MCF 10A (cell line): ENCODE measurements around the gene MPRIP. TPM values are rescaled to one million over a fixed set of nuclear protein-coding genes. Genes with fewer than 3 reads are reported as not detected.

Experiments
- BruUV-seq: library from RNA; stranded (reverse); fragments of 400-500 nt; replicated peaks from 2 replicates; lab custom pipeline; 2021; lab: Mats Ljungman, UMichigan
- CTCF ChIA-PET: fragments of 300-600 bp; sonication (Branson Sonifier 250); formaldehyde crosslinking; extraction: SDS; loops from one replicate; lab custom pipeline; 2021; ENCODE audit warnings: antibody characterized with exemption, inconsistent platforms; lab: Yijun Ruan, JAX
- POLR2A ChIA-PET: fragments of 300-600, 350-650 bp; sonication (Branson Sonifier 250); formaldehyde crosslinking; extraction: SDS; loops from one replicate; lab custom pipeline; 2020; ENCODE audit warnings: antibody characterized with exemption, inconsistent platforms; lab: Yijun Ruan, JAX
- DNase-seq: peaks from one replicate; pipeline ENCODE4 v3.0.0-alpha.2; 2018; ENCODE audit not compliant: unreplicated experiment
- H3K27ac Mint-ChIP-seq: one replicate; pipeline ENCODE4 v1.8.0; 2022; ENCODE audit warnings: mild to moderate bottlenecking, low read depth, mixed read lengths; ENCODE audit not compliant: unreplicated experiment
- H3K27me3 Mint-ChIP-seq: one replicate; pipeline ENCODE4 v1.8.0; 2022; ENCODE audit warnings: mixed read lengths; ENCODE audit not compliant: insufficient read depth, unreplicated experiment
- H3K36me3 Mint-ChIP-seq: one replicate; pipeline ENCODE4 v1.8.0; 2022; ENCODE audit warnings: mild to moderate bottlenecking, moderate library complexity, mixed read lengths; ENCODE audit not compliant: insufficient read depth, unreplicated experiment
- H3K4me1 Mint-ChIP-seq: one replicate; pipeline ENCODE4 v1.8.0; 2022; ENCODE audit warnings: mixed read lengths; ENCODE audit not compliant: insufficient read depth, unreplicated experiment
- H3K4me3 Mint-ChIP-seq: one replicate; pipeline ENCODE4 v1.8.0; 2022; ENCODE audit warnings: mild to moderate bottlenecking, moderate library complexity, mixed read lengths; ENCODE audit not compliant: unreplicated experiment
- H3K9me3 Mint-ChIP-seq: one replicate; pipeline ENCODE4 v1.8.0; 2022; ENCODE audit warnings: mixed read lengths; ENCODE audit not compliant: unreplicated experiment
- CTCF ChIP-seq: fragments of 200-600 bp; IDR thresholded peaks from one replicate; pipeline ENCODE4 v1.8.0; 2022; ENCODE audit warnings: antibody characterized with exemption, mild to moderate bottlenecking; ENCODE audit not compliant: unreplicated experiment
- intact Hi-C: fragments of 100-400 bp; cut with micrococcal nuclease; formaldehyde crosslinking; loops from 2 replicates; pipeline ENCODE4 v1.14.1; 2022
- total RNA-seq: library from RNA; stranded (reverse); gene quantifications from 2 replicates; pipeline ENCODE4 v1.2.3, GENCODE V29; 2022

The MPRIP gene
- total RNA-seq, 1 experiment from 2014 or later: 230 TPM

DNA sequence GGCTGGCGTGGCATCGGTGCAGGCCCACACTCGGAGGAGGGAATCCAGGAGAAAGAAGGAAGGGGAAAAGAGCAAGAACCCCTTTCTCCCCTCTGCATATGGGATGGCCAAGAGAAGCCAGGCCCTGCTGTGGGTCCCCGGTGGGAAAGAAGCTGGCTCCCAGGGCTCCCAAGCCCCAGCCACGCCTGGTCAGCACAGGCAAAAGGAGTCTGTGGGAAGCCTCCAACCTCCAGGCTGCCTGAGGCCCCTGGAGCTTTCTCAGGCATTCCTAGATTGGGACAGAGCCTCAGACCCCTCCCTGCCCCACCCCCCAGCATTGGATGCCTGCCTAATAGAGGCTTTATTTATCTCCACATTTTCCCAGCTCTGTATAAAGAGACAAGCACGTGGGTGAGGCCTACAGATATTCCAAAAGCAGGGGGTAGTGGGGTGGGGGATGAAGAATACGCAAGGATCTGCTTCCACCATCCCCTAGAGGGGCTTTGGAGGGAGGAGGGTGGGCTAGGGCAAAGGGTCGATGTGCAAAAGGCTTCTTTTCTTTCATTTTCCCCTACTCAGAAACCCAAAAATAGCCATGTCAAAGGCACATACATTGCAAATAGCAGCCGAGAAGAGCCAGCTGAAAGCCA lies 56.4 kb downstream of the MPRIP start:
- H3K4me3 Mint-ChIP-seq: no peak overlapping the region
- CTCF ChIA-PET: interaction anchor here (1.0 kb wide), 1 partner anchor 10 kb away, joined by 3 read pairs; no protein-coding TSS in a partner anchor
- no TSS peak for BruUV-seq

DNA sequence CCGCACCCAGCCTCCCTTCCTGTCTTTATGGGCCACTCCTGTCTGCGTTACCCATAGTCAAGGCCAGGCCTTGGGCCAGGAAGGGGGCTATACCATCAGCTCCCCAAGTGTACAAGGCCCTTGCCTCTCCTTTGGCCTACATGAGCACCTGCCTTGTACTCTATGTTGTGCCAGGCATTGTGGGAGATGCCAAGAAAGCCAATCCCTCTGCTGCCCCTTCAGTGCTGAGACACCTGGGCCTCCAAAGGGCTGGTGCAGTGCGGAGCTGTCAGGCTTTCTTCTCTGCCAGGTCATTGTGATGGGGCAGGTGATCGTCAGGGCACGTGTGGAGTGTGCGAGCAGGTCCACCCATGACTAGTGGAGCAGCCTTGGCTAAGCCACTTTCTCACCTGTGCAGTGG lies 59.9 kb downstream of the MPRIP start:
- H3K4me3 Mint-ChIP-seq: no peak overlapping the region
- TF ChIP-seq CTCF: no peak
- H3K4me1 Mint-ChIP-seq: peaks cover 5% of the 10 kb centered on the region
- intact Hi-C loops: no loop called here
- BruUV-seq: no TSS peak
- peaks cover 17% of the 10 kb centered on the region for H3K36me3 Mint-ChIP-seq
- no peaks in the 10 kb centered on the region for H3K27me3 Mint-ChIP-seq
- DNase-seq: no peak
- ChIA-PET POLR2A (no interaction called here), CTCF (no interaction called here)
- H3K27ac Mint-ChIP-seq: no peak overlapping the region
- H3K9me3 Mint-ChIP-seq: no peaks in the 10 kb centered on the region

More for the DNA sequence above, 56.4 kb downstream of the MPRIP start:
- H3K27me3 Mint-ChIP-seq: no peaks in the 10 kb centered on the region
- DNase-seq: peak; percentile 13
- intact Hi-C loops: no loop called here
- H3K27ac Mint-ChIP-seq: peak overlapping the region; percentile 59
- no peak for TF ChIP-seq CTCF
- peaks cover 28% of the 10 kb centered on the region for H3K4me1 Mint-ChIP-seq
- peaks cover 24% of the 10 kb centered on the region for H3K36me3 Mint-ChIP-seq
- POLR2A ChIA-PET: interaction anchor here (1.4 kb wide), 1 partner anchor 11 kb away, joined by 5 read pairs; no protein-coding TSS in a partner anchor
- no peaks in the 10 kb centered on the region for H3K9me3 Mint-ChIP-seq

DNA sequence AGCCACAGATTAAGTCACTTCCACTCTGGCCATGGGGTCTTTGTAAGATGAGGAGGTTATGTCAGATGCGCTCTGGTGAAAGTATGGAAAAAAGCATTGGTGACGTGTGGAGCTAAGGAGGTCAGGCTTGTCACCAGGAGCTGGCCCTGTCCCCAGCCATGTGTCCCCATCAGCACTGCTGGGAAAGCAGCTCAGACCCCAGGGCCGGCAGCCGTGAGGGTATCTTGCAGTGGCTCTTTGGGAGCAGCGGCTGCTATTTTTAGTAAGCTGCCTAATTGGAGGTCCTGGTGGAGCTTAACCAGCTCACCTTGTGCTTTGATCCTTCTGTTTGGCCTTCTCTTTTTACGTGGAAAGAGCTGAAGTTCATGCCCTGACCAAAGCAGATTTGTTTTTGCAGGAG lies 60.9 kb downstream of the MPRIP start:
- H3K4me1 Mint-ChIP-seq: peaks cover 12% of the 10 kb centered on the region
- POLR2A ChIA-PET: no interaction called here
- intact Hi-C loops: no loop called here
- BruUV-seq: no TSS peak
- TF ChIP-seq CTCF: no peak
- H3K9me3 Mint-ChIP-seq: no peaks in the 10 kb centered on the region
- H3K4me3 Mint-ChIP-seq: no peak overlapping the region
- CTCF ChIA-PET: no interaction called here
- no peak for DNase-seq
- no peaks in the 10 kb centered on the region for H3K27me3 Mint-ChIP-seq
- peaks cover 17% of the 10 kb centered on the region for H3K36me3 Mint-ChIP-seq
- H3K27ac Mint-ChIP-seq: no peak overlapping the region

DNA sequence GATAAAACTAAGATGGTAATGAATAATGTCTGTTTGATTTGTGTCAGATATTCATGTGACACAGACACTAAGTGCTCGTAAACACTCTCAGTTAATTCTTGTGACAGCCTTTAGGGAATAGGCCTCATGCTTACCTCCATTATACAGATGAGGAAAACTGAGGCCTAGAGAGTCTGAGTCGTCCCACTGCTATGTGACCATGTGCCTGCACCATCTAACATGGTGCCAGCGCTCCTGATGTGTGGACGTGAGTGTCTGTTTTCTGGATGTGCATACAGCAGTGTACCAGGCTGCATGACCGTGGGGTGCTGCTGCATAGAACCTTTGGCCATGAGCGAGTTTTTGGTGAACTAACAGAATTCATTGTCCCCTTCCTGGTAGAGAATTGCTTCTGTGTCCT lies 61.8 kb downstream of the MPRIP start:
- ChIA-PET CTCF (no interaction called here), POLR2A (no interaction called here)
- H3K4me3 Mint-ChIP-seq: no peak overlapping the region
- H3K36me3 Mint-ChIP-seq: peaks cover 17% of the 10 kb centered on the region
- peaks cover 11% of the 10 kb centered on the region for H3K4me1 Mint-ChIP-seq
- no peak for TF ChIP-seq CTCF
- H3K27me3 Mint-ChIP-seq: no peaks in the 10 kb centered on the region
- DNase-seq: no peak
- peak overlapping the region; percentile 5 for H3K27ac Mint-ChIP-seq
- H3K9me3 Mint-ChIP-seq: no peaks in the 10 kb centered on the region
- intact Hi-C loops: no loop called here
- BruUV-seq: no TSS peak
